Measurements from ENCODE around the gene OCRL. TPM values are rescaled to one million over a fixed set of nuclear protein-coding genes. Genes with fewer than 3 reads are reported as not detected.
"Not testable (repeated sequence)": the region's sequence is repeated elsewhere in the genome, so short reads cannot be mapped to it uniquely, and the experiment has no call there.

The OCRL gene
- total RNA-seq, 1 donor from 2014 or later, result 22.1 TPM

GRCh38 chrX:129557844-129558480 lies 17.9 kb downstream of the OCRL start:
- H3K27me3 ChIP-seq (ENCODE audit: control insufficient read depth, insufficient read depth, low read length), result no peaks in the 10 kb centered on the region
- no peak for DNase-seq (ENCODE audit: low read depth)
- no peak for TF ChIP-seq CTCF (IDR thresholded peaks at IDR 0.05; ENCODE audit: insufficient read depth, low read length, poor library complexity, severe bottlenecking)
- no peaks in the 10 kb centered on the region for H3K36me3 ChIP-seq (ENCODE audit: control insufficient read depth, insufficient read depth, low read length)
- H3K4me3 ChIP-seq (ENCODE audit: low read depth, low read length), result no peak overlapping the region

- H3K27me3 ChIP-seq (ENCODE audit: control insufficient read depth, insufficient read depth, low read length), result no peaks in the 10 kb centered on the region
- H3K36me3 ChIP-seq (ENCODE audit: control insufficient read depth, insufficient read depth, low read length), result no peaks in the 10 kb centered on the region
- no peak for TF ChIP-seq CTCF (IDR thresholded peaks at IDR 0.05; ENCODE audit: insufficient read depth, low read length, poor library complexity, severe bottlenecking)
- no peak overlapping the region for H3K4me3 ChIP-seq (ENCODE audit: low read depth, low read length)
- DNase-seq (ENCODE audit: low read depth), result no peak
Measured at GRCh38 chrX:129559783-129560182, 19.7 kb downstream of the OCRL start.

GRCh38 chrX:129561453-129561852 lies 21.4 kb downstream of the OCRL start:
- H3K36me3 ChIP-seq (ENCODE audit: control insufficient read depth, insufficient read depth, low read length), result no peaks in the 10 kb centered on the region
- no peak overlapping the region for H3K4me3 ChIP-seq (ENCODE audit: low read depth, low read length)
- no peak for TF ChIP-seq CTCF (IDR thresholded peaks at IDR 0.05; ENCODE audit: insufficient read depth, low read length, poor library complexity, severe bottlenecking)
- no peak for DNase-seq (ENCODE audit: low read depth)
- no peaks in the 10 kb centered on the region for H3K27me3 ChIP-seq (ENCODE audit: control insufficient read depth, insufficient read depth, low read length)

GRCh38 chrX:129564345-129564744 lies 24.3 kb downstream of the OCRL start:
- not testable (repeated sequence) for H3K36me3 ChIP-seq (ENCODE audit: control insufficient read depth, insufficient read depth, low read length); H3K4me3 ChIP-seq (ENCODE audit: low read depth, low read length); H3K27me3 ChIP-seq (ENCODE audit: control insufficient read depth, insufficient read depth, low read length); DNase-seq (ENCODE audit: low read depth)

- no peak for TF ChIP-seq CTCF (IDR thresholded peaks at IDR 0.05; ENCODE audit: insufficient read depth, low read length, poor library complexity, severe bottlenecking)
- Histone ChIP-seq H3K27me3 (ENCODE audit: control insufficient read depth, insufficient read depth, low read length) (no peaks in the 10 kb centered on the region), H3K4me3 (ENCODE audit: low read depth, low read length) (no peak overlapping the region), H3K36me3 (ENCODE audit: control insufficient read depth, insufficient read depth, low read length) (no peaks in the 10 kb centered on the region)
- no peak for DNase-seq (ENCODE audit: low read depth)
Measured at GRCh38 chrX:129565046-129565650, 25.1 kb downstream of the OCRL start.

- Histone ChIP-seq H3K4me3 (ENCODE audit: low read depth, low read length) (no peak overlapping the region), H3K36me3 (ENCODE audit: control insufficient read depth, insufficient read depth, low read length) (no peaks in the 10 kb centered on the region), H3K27me3 (ENCODE audit: control insufficient read depth, insufficient read depth, low read length) (no peaks in the 10 kb centered on the region)
- TF ChIP-seq CTCF (IDR thresholded peaks at IDR 0.05; ENCODE audit: insufficient read depth, low read length, poor library complexity, severe bottlenecking), result no peak
- no peak for DNase-seq (ENCODE audit: low read depth)
Measured at GRCh38 chrX:129566073-129566472, 26.0 kb downstream of the OCRL start.

Measured in kidney epithelial cell (primary cell).